Nephron (organoid): ENCODE results near the gene CERK.

Experiments used
- H3K27ac Mint-ChIP-seq, 3 experiments: 2 replicates each; pipeline ENCODE4 v1.8.0; 2020; ENCODE audit warnings: mixed read lengths in 3 of 3, mild to moderate bottlenecking in 2 of 3, moderate library complexity in 1 of 3
- H3K27me3 Mint-ChIP-seq: 2 replicates; pipeline ENCODE4 v1.8.0; 2021; ENCODE audit warnings: low read depth, mild to moderate bottlenecking, moderate library complexity, mixed read lengths
- H3K36me3 Mint-ChIP-seq: 2 replicates; pipeline ENCODE4 v1.8.0; 2020; ENCODE audit warnings: low read depth, mixed read lengths
- H3K4me1 Mint-ChIP-seq: 2 replicates; pipeline ENCODE4 v1.8.0; 2020; ENCODE audit warnings: mixed read lengths
- H3K4me3 Mint-ChIP-seq, 3 experiments: 2 replicates each; pipeline ENCODE4 v1.8.0; 2020; ENCODE audit warnings: mild to moderate bottlenecking in 3 of 3, mixed read lengths in 3 of 3, moderate library complexity in 2 of 3
- H3K9me3 Mint-ChIP-seq: 2 replicates; pipeline ENCODE4 v1.8.0; 2020; ENCODE audit warnings: mixed read lengths
- CTCF ChIP-seq, 3 experiments: fragments of 200-600 bp; sonication (generic); IDR thresholded peaks; one replicate each; pipeline ENCODE4 v1.5.0; 2021; ENCODE audit warnings: antibody characterized with exemption in 3 of 3; ENCODE audit not compliant: unreplicated experiment in 3 of 3

CERK gene

GRCh38 chr22:46753360-46753759 lies 15.3 kb upstream of the CERK start:
- TF ChIP-seq CTCF (IDR thresholded peaks at IDR 0.05; ENCODE audit: unreplicated experiment in 3 of 3) = no peak
- Mint-ChIP-seq H3K4me3 (no peak overlapping the region), H3K27ac (no peak overlapping the region), H3K36me3 (peaks cover 14% of the 10 kb centered on the region), H3K27me3 (peaks cover 17% of the 10 kb centered on the region), H3K4me1 (peaks cover 4% of the 10 kb centered on the region), H3K9me3 (peaks cover 4% of the 10 kb centered on the region)

- H3K4me1 Mint-ChIP-seq = peaks cover 4% of the 10 kb centered on the region
- H3K27ac Mint-ChIP-seq = no peak overlapping the region
- no peak overlapping the region for H3K4me3 Mint-ChIP-seq
- no peak for TF ChIP-seq CTCF (IDR thresholded peaks at IDR 0.05; ENCODE audit: unreplicated experiment in 3 of 3)
- H3K27me3 Mint-ChIP-seq = peaks cover 17% of the 10 kb centered on the region
- peaks cover 4% of the 10 kb centered on the region for H3K9me3 Mint-ChIP-seq
- H3K36me3 Mint-ChIP-seq = peaks cover 14% of the 10 kb centered on the region
Observed at GRCh38 chr22:46752988-46753310, 14.9 kb upstream of the CERK start.

GRCh38 chr22:46752286-46752987 lies 14.4 kb upstream of the CERK start:
- no peak overlapping the region for H3K4me3 Mint-ChIP-seq
- H3K4me1 Mint-ChIP-seq = peaks cover 4% of the 10 kb centered on the region
- no peak overlapping the region for H3K27ac Mint-ChIP-seq
- H3K36me3 Mint-ChIP-seq = peaks cover 14% of the 10 kb centered on the region
- H3K27me3 Mint-ChIP-seq = peaks cover 17% of the 10 kb centered on the region
- H3K9me3 Mint-ChIP-seq = peaks cover 4% of the 10 kb centered on the region
- TF ChIP-seq CTCF (IDR thresholded peaks at IDR 0.05; ENCODE audit: unreplicated experiment in 3 of 3) = no peak

GRCh38 chr22:46750863-46751443 lies 12.9 kb upstream of the CERK start:
- Mint-ChIP-seq H3K27ac (no peak overlapping the region), H3K4me1 (peaks cover 4% of the 10 kb centered on the region), H3K4me3 (no peak overlapping the region)

GRCh38 chr22:46750530-46750800 lies 12.4 kb upstream of the CERK start:
- Mint-ChIP-seq H3K27me3 (peaks cover 29% of the 10 kb centered on the region), H3K4me1 (peaks cover 4% of the 10 kb centered on the region), H3K27ac (no peak overlapping the region), H3K4me3 (no peak overlapping the region), H3K36me3 (peaks cover 3% of the 10 kb centered on the region), H3K9me3 (no peaks in the 10 kb centered on the region)
- no peak for TF ChIP-seq CTCF (IDR thresholded peaks at IDR 0.05; ENCODE audit: unreplicated experiment in 3 of 3)

More at GRCh38 chr22:46750863-46751443, 12.9 kb upstream of the CERK start:
- Mint-ChIP-seq H3K9me3 (no peaks in the 10 kb centered on the region), H3K36me3 (peaks cover 3% of the 10 kb centered on the region), H3K27me3 (peaks cover 27% of the 10 kb centered on the region)
- no peak for TF ChIP-seq CTCF (IDR thresholded peaks at IDR 0.05; ENCODE audit: unreplicated experiment in 3 of 3)
